PFSK-1 (cell line): ENCODE data around the gene FRMD3.

Source experiments
- POLR2AphosphoS5 ChIP-seq: IDR thresholded peaks from 2 replicates; pipeline ENCODE4 v1.6.1; 2012; ENCODE audit warnings: low read depth, mild to moderate bottlenecking, control low read depth, low read length, moderate library complexity
- REST ChIP-seq, 2 experiments: IDR thresholded peaks; 2 replicates each; pipeline versions ENCODE4 v1.6.1 to v1.8.0; 2011 to 2012; ENCODE audit warnings: low read depth in 2 of 2, low read length in 2 of 2, control low read depth in 1 of 2, inconsistent platforms in 1 of 2, mild to moderate bottlenecking in 1 of 2, moderate library complexity in 1 of 2; ENCODE audit not compliant: insufficient read depth in 1 of 2
- SIN3A ChIP-seq: IDR thresholded peaks from 2 replicates; pipeline ENCODE4 v1.6.1; 2012; ENCODE audit warnings: mild to moderate bottlenecking, low read length, moderate library complexity, borderline replicate concordance; ENCODE audit not compliant: insufficient read depth

- no peak for TF ChIP-seq POLR2AphosphoS5
- no peak for TF ChIP-seq REST (IDR thresholded peaks at IDR 0.05; ENCODE audit: insufficient read depth in 1 of 2, low read depth in 2 of 2, low read length in 2 of 2)
- no peak for TF ChIP-seq SIN3A
Observed at GRCh38 chr9:83468821-83469220, 69.4 kb downstream of the FRMD3 start.
